Measurements from ENCODE around the gene CYP27C1. TPM values are rescaled to one million over a fixed set of nuclear protein-coding genes. Genes with fewer than 3 reads are reported as not detected.

Gene CYP27C1
- total RNA-seq, 4 donors from 2014 or later = 0.95 to 4.6 (median 1.6) TPM

DNA sequence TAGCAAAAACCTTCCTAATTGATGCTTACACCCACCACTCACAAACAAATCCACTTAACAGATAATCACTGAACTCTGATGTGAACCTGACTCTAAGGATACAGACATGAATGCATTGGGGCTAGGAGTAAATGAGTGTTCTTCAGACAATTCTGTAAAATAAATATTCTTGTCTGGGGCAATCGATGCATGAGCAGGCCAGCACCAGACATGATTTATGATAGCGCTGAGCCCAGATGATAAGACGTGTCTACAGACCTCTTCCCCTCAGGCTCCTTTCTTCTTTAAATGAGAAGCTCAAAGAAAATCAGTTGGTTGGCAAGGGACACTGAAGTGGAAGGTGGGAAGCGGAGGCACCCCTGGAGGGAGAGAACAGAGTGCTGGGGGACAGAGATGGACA is 85.9 kb downstream of the CYP27C1 start:
- H3K27me3 ChIP-seq = no peaks in the 10 kb centered on the region
- no peak overlapping the region for H3K27ac ChIP-seq
- no peaks in the 10 kb centered on the region for H3K36me3 ChIP-seq
- H3K4me1 ChIP-seq = no peaks in the 10 kb centered on the region
- DNase-seq = no peak
- TF ChIP-seq, protein P1, sequence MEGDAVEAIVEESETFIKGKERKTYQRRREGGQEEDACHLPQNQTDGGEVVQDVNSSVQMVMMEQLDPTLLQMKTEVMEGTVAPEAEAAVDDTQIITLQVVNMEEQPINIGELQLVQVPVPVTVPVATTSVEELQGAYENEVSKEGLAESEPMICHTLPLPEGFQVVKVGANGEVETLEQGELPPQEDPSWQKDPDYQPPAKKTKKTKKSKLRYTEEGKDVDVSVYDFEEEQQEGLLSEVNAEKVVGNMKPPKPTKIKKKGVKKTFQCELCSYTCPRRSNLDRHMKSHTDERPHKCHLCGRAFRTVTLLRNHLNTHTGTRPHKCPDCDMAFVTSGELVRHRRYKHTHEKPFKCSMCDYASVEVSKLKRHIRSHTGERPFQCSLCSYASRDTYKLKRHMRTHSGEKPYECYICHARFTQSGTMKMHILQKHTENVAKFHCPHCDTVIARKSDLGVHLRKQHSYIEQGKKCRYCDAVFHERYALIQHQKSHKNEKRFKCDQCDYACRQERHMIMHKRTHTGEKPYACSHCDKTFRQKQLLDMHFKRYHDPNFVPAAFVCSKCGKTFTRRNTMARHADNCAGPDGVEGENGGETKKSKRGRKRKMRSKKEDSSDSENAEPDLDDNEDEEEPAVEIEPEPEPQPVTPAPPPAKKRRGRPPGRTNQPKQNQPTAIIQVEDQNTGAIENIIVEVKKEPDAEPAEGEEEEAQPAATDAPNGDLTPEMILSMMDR (IDR thresholded peaks at IDR 0.05) = no peak
- TF ChIP-seq POLR2A (IDR thresholded peaks at IDR 0.05) = no peak
- intact Hi-C loops (cut with DNase I) = no loop called here
- WGBS, 2 donors = 61 to 68% methylated on average over 4 of the region's 4 CpGs
- H3K4me3 ChIP-seq = no peak overlapping the region
- peaks cover 0 to 4% (median 2%) of the 10 kb centered on the region in 3 donors for H3K9me3 ChIP-seq

Small RNAs within 50 kb of the gene (small RNA-seq; reads per million reads assigned to genes)
- 0 reads per million in 4 donors for gene NIFKP9

Other genes starting within 250 kb of the CYP27C1 start
- 10 to 100 TPM; 10.8 to 23.3 (median 15.5) TPM for gene BIN1, start 113.1 kb downstream of the CYP27C1 start, total RNA-seq
- 10 to 100 TPM; 19.3 to 36.6 (median 25.2) TPM for gene ERCC3, start 73.8 kb upstream of the CYP27C1 start, total RNA-seq
- 10 to 100 TPM; 29.4 to 37.4 (median 31.3) TPM for gene MAP3K2, start 167.7 kb upstream of the CYP27C1 start, total RNA-seq
- 1 to 10 TPM in 1 of 4 donors, not detected in 3; 2.1 TPM for gene PROC, start 198.1 kb upstream of the CYP27C1 start, total RNA-seq